Stimulated activated CD8-positive, alpha-beta memory T cell treated with anti-CD3 and anti-CD28 coated beads, Interleukin-4, amount 100 ng/mL, for 24 hours (primary cell): Measurements from ENCODE around the gene MEMO1.
"Not testable (repeated sequence)": the region's sequence is repeated elsewhere in the genome, so short reads cannot be mapped to it uniquely, and the experiment has no call there.

ENCODE experiments used
- DNase-seq: peaks from one replicate; pipeline ENCODE4 v3.0.0-alpha.2; 2020; ENCODE audit warnings: low read depth

MEMO1 gene

GRCh38 chr2:31957354-31958139 lies 53.3 kb downstream of the MEMO1 start:
- no peak for DNase-seq

- not testable (repeated sequence) for DNase-seq
Observed at GRCh38 chr2:31956934-31957333, 53.9 kb downstream of the MEMO1 start.

- DNase-seq: no peak
Observed at GRCh38 chr2:31956312-31956711, 54.5 kb downstream of the MEMO1 start.

- DNase-seq: not testable (repeated sequence)
Observed at GRCh38 chr2:31953095-31953494, 57.7 kb downstream of the MEMO1 start.

- DNase-seq: no peak
Observed at GRCh38 chr2:31950946-31951562, 59.8 kb downstream of the MEMO1 start.

- DNase-seq: no peak
Observed at GRCh38 chr2:31947871-31948270, 62.9 kb downstream of the MEMO1 start.

GRCh38 chr2:31946838-31947237 lies 64.0 kb downstream of the MEMO1 start:
- DNase-seq: no peak

GRCh38 chr2:31945572-31945935 lies 65.3 kb downstream of the MEMO1 start:
- DNase-seq: no peak

- no peak for DNase-seq
Observed at GRCh38 chr2:31944828-31945571, 65.8 kb downstream of the MEMO1 start.

GRCh38 chr2:31943636-31944225 lies 67.1 kb downstream of the MEMO1 start:
- DNase-seq: no peak

GRCh38 chr2:31940920-31941319 lies 69.9 kb downstream of the MEMO1 start:
- no peak for DNase-seq

GRCh38 chr2:31937741-31938140 lies 73.1 kb downstream of the MEMO1 start:
- DNase-seq: no peak

GRCh38 chr2:31935370-31935769 lies 75.4 kb downstream of the MEMO1 start:
- DNase-seq: no peak

GRCh38 chr2:31933066-31933465 lies 77.7 kb downstream of the MEMO1 start:
- no peak for DNase-seq

GRCh38 chr2:31932589-31932988 lies 78.2 kb downstream of the MEMO1 start:
- DNase-seq: no peak

GRCh38 chr2:31931916-31932315 lies 78.9 kb downstream of the MEMO1 start:
- no peak for DNase-seq

GRCh38 chr2:31925517-31925916 lies 85.3 kb downstream of the MEMO1 start:
- no peak for DNase-seq

GRCh38 chr2:31923662-31924061 lies 87.1 kb downstream of the MEMO1 start:
- no peak for DNase-seq

GRCh38 chr2:31922542-31923408 lies 88.0 kb downstream of the MEMO1 start:
- no peak for DNase-seq

GRCh38 chr2:31920962-31921361 lies 89.8 kb downstream of the MEMO1 start:
- no peak for DNase-seq

GRCh38 chr2:31919499-31919898 lies 91.3 kb downstream of the MEMO1 start:
- DNase-seq: no peak

- DNase-seq: no peak
Observed at GRCh38 chr2:31909661-31910060, 101.1 kb downstream of the MEMO1 start.
